Measurements from ENCODE around the gene CALML5.

Gene CALML5, protein sequence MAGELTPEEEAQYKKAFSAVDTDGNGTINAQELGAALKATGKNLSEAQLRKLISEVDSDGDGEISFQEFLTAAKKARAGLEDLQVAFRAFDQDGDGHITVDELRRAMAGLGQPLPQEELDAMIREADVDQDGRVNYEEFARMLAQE

GRCh38 chr10:5499493-5500140, at the start of gene CALML5:
Gene CALML5 (minus strand): TSS chr10:5499570. CDS start chr10:5499438, 132 bp downstream.
- no peak for DNase-seq (ENCODE audit: low spot score)

DNA sequence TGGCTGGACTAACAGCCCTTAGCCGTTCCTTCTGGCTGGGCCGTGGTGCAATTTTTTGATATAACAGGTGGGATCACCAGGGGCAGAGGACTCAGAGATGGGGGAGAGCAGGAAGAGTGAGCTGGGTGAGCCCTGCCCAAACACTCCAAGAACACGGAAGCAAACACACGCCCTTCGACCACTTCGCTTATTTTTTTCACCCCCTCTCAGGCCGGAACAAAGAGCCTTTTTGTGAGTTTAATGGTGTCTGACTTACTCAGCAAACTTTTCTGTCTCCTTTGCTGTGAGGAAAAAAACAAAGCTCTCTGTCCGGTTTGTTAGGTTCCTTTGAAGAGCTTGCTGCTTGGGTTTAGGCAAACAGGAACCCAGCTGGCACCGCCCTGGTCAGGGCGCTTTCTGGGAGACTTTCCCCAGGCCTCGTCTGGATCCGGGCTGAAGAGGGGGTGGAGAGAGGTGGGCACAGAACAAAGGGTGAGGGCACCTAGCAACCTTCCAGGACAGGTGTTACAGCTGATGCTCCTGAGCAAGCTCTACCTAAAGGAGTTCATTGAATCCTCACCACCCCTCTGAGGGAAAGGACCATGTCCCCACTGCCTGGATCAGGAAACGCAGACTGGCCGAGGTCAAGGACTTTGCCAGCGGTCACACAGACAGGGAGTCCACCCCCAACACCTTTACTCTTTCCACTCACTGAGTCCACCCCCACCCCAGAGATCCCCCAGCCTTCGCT, 48.7 kb upstream of the CALML5 start:
- DNase-seq (ENCODE audit: low spot score), result no peak

DNA sequence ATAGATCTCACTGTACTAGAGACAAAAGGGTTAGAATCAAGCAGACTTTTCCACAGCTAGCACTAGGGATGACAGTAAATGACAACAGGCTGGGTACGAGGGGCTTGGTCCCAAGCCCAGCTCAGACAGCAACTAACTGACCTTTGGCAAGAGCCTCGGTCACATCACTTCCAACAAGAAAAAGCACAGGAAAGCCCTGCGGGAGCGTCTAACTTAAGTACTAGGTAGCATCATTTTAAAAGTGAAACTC, 48.2 kb upstream of the CALML5 start:
- DNase-seq (ENCODE audit: low spot score), result no peak

- no peak for DNase-seq (ENCODE audit: low spot score)
Observed at GRCh38 chr10:5546891-5547680, 47.7 kb upstream of the CALML5 start.

GRCh38 chr10:5545778-5546710, 46.7 kb upstream of the CALML5 start:
- no peak for DNase-seq (ENCODE audit: low spot score)

- DNase-seq (ENCODE audit: low spot score), result no peak
Observed at GRCh38 chr10:5545426-5545777, 46.0 kb upstream of the CALML5 start.

DNA sequence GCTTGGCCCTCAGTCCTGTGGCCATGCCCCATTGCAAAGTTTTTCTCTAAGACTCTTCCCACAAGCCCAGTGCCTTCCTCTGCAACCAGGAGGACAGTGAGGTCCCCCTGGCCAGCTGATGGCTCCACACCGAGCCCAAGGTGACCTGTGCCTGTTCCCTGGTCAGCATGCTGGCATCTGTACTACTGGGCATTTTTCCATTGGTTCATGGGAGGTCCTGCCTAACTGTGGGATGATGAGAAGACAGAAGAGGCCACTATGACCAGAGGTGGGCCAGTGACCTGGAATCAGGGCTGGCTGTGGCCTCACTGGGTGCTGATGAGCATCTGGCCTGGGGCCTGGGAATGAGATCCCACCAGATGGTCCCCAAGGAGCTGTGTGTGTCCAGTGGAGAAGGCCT, 45.6 kb upstream of the CALML5 start:
- no peak for DNase-seq (ENCODE audit: low spot score)

DNA sequence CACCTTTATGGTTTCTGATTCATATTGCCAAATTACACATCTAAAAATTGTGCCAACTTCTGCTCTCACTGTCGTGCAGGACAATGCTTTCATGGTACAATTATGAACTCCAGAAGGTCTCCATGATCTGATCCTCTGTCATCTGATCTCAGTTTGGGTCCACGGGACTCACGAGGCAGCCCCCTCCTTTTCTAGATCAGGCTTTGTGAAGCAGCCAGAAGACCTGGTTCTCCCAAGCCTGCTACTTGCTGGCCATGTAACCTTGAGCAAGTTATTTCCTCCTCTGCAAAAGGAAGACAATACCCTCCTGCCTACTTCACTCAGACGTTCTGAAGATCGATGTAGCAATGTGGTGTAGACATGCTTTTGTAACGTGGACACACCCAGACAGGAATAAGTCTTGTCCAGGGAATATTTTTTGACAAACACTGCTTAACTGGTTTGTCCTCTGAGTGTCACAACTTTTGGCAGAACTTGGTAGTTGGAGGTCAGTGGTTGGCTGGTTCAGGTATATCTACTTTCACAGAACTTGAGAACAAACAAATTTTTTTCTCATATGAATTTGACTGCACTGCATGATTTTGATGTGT, 44.9 kb upstream of the CALML5 start:
- no peak for DNase-seq (ENCODE audit: low spot score)

DNA sequence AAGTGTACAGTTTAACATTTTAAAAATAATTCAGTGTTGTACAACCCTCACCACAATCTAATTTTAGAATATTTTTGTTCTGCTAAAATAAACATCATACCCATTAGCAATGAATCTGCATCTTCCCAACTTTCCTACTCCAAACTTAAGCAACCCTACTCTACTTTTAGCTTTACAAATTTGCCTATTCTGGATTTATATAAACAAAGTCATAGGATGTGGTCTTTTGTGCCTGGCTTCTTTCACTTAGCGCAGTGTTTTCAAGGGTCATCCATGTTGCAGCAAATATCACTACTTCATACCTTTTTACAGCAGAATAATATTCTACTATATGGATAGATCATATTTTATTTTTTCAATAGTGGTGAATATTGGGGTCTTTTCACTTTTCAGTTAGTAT, 44.3 kb upstream of the CALML5 start:
- DNase-seq (ENCODE audit: low spot score), result no peak

- no peak for DNase-seq (ENCODE audit: low spot score)
Observed at GRCh38 chr10:5542100-5542499, 42.7 kb upstream of the CALML5 start.

DNA sequence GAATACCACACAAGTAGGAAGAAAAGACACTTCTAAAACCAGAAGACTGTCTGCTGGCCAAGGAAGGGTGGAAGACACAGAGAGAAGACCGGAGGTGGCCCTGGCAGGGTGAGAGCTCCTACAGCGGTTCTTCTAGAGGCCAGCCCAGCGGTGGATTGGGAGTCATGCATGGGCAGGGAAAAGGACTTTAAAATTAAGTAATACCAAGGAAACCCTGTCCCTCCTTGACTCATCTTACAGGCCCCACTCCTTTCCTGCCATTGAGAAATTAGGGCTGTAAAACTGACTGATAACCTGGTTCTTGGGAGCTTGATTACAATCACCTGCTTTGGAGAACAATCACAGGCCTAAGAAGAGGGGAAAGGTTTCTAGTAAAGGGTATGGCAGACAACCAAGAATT, 41.5 kb upstream of the CALML5 start:
- no peak for DNase-seq (ENCODE audit: low spot score)

DNA sequence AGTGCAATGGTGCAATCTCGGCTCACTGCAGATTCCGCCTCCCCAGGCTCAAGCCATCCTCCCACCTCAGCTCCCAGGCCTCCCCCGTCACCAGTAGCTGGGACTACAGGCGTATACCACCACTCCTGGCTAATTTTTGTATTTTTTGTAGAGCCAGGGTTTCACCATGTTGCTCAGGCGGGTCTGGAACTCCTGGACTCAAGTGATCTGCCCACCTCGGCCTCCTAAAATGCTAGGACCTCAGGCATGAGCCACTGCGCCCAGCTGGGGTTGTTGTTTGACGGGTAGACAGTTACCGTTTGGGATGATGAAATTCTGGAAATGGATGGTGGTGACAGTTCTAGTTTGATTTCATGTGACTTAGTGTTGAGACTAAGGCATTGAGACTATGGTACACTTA, 40.7 kb upstream of the CALML5 start:
- DNase-seq (ENCODE audit: low spot score), result no peak

DNA sequence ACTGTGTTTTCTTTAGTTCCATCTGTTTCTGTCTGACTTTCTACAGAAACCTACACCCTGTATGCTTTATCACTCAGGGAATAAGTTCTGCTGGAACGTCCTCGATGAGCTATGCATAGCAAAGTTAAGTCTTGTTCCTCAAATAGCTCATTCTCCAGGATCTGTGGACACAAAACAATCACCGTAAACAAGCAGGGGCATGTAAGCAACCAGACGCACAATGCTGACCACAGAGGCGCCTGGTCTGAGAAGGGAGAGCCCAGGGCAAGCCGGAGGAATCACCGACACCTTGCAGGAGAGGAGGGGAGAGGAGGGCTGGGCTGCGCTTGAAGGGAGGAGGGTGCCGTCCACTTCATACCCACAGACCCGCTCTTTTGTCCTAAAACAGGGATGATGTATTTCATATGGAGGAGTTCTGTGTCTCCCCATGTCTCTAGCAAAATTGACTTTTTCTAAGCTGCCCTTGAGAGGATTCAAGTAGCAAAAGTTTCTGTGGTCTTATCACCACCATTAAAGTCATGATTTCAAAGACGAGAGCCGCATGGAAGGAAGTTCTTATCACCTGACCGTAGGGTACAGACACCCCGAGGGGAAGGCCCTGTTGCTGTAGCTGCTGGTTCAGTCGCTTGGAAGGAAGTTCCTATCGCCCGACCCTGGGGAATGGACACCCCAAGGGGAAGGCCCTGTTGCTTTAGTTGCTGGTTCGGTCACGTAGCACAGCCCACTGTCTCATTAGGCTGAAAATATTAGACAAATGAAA, 39.7 kb upstream of the CALML5 start:
- DNase-seq (ENCODE audit: low spot score), result no peak

- no peak for DNase-seq (ENCODE audit: low spot score)
Observed at GRCh38 chr10:5538446-5538845, 39.1 kb upstream of the CALML5 start.

DNA sequence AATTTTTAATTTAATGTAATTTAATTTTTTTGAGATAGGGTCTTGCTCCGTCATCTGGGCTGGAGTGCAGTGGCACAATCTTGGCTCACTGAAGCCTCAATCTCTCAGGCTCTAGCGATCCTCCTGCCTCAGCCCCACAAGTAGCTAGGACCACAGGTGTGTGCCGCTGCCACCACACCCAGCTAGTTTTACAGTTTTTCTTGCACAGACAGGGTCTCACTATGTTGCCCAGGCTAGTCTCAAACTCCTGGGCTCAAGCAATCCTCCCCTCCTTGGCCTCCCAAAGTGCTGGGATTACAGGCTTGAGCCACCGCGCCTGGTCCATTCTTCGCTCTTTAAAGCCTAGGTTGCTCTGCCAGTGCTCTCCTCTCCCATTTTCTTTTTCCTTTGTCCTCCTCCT, 38.3 kb upstream of the CALML5 start:
- DNase-seq (ENCODE audit: low spot score), result no peak

- no peak for DNase-seq (ENCODE audit: low spot score)
Observed at GRCh38 chr10:5536486-5537081, 37.2 kb upstream of the CALML5 start.

GRCh38 chr10:5534880-5535856, 35.8 kb upstream of the CALML5 start:
- no peak for DNase-seq (ENCODE audit: low spot score)

DNA sequence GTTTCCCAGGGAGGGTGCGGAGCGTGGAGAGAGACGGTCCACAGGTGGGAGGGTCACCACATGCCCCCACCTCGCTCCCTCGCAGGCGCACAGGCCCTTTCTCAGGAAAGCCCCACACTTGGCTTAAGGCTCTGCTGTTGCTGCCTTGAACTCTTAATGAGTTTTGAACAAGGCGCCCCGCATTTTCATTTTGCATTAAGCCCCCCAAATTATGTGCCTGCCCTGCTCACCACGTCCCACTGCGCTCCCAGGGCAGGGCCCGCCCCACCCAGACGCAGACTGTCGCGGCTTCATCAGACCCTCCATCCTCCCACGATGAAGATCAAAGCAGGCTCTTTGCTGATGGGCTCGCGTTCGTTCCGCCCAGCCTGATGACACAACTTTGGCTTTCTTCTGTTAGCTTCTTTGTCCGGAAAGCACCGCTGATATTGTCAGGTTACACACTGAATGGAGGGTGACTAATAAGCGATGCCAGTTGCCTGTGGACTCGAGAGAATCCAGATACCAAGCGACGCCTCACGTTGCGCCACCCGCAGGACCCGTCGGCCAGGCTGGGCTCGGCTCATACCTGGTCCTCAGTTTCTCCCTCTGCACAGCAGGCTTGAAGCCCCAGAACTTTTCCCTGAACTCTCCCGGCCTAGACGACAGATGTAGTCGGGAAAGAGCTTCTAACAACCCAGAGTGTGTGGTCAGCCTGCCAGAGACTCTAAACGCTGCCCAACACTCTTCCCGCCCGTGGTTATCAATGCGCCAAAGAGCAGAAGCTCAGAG, 34.9 kb upstream of the CALML5 start:
- DNase-seq (ENCODE audit: low spot score), result no peak

All from CD4-positive, alpha-beta T cell treated with Interleukin-2 at 100 ng/mL for 4 hours (primary cell).